Liver (tissue), 3 donors: ENCODE measurements around the gene ZNF292.

Source experiments
- JUND ChIP-seq, 2 donors: IDR thresholded peaks; 2 replicates each; pipeline ENCODE4 v1.6.1; 2016; ENCODE audit warnings: antibody characterized with exemption in 2 of 2
- RAD21 ChIP-seq, 2 donors: IDR thresholded peaks; 2 replicates each; pipeline ENCODE4 v1.6.1; 2016; ENCODE audit warnings: antibody characterized with exemption in 2 of 2, mild to moderate bottlenecking in 2 of 2
- TF ChIP-seq, protein P1 (sequence below): IDR thresholded peaks from 2 replicates; pipeline ENCODE4 v1.6.1; 2016; ENCODE audit warnings: antibody characterized with exemption
- TF ChIP-seq, protein P2 (sequence below): fragments of 150-350 bp; IDR thresholded peaks from 2 replicates; pipeline ENCODE4 v1.5.1; 2017; ENCODE audit warnings: improper control_type of control experiment, low read depth, low read length; ENCODE audit not compliant: missing input control
- donor health status: healthy.
- donor health status: healthy.

DNA sequence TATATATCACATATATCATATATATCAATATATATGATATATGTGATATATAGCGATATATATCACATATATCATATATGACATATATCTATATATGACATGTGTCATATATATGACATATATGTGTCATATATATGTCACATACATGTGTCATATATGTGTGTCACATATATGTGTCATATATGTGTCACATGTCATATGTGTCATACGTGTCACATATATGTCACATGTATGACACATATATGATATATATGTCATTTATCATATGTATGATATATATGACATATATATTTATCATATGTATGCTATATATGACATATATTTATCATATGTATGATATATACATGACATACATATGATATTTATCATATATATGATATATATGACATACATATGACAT is 27.6 kb upstream of the ZNF292 start:
- TF ChIP-seq, protein P1, sequence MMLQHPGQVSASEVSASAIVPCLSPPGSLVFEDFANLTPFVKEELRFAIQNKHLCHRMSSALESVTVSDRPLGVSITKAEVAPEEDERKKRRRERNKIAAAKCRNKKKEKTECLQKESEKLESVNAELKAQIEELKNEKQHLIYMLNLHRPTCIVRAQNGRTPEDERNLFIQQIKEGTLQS, result no peak
- TF ChIP-seq, protein P2, sequence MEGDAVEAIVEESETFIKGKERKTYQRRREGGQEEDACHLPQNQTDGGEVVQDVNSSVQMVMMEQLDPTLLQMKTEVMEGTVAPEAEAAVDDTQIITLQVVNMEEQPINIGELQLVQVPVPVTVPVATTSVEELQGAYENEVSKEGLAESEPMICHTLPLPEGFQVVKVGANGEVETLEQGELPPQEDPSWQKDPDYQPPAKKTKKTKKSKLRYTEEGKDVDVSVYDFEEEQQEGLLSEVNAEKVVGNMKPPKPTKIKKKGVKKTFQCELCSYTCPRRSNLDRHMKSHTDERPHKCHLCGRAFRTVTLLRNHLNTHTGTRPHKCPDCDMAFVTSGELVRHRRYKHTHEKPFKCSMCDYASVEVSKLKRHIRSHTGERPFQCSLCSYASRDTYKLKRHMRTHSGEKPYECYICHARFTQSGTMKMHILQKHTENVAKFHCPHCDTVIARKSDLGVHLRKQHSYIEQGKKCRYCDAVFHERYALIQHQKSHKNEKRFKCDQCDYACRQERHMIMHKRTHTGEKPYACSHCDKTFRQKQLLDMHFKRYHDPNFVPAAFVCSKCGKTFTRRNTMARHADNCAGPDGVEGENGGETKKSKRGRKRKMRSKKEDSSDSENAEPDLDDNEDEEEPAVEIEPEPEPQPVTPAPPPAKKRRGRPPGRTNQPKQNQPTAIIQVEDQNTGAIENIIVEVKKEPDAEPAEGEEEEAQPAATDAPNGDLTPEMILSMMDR, result no peak
- TF ChIP-seq RAD21 (IDR thresholded peaks at IDR 0.05) (no peak), JUND (IDR thresholded peaks at IDR 0.05) (no peak)
